HG02678 (cell line): ENCODE data around the gene RPTOR.

Source experiments
- ATAC-seq: cut with Tn5 transposase; IDR thresholded peaks from one replicate; pipeline ENCODE4 v1.9.1; 2021; ENCODE audit warnings: mild to moderate bottlenecking, moderate library complexity; ENCODE audit not compliant: unreplicated experiment

The RPTOR gene

GRCh38 chr17:80777274-80777673 lies 232.6 kb downstream of the RPTOR start:
- no peak for ATAC-seq

DNA sequence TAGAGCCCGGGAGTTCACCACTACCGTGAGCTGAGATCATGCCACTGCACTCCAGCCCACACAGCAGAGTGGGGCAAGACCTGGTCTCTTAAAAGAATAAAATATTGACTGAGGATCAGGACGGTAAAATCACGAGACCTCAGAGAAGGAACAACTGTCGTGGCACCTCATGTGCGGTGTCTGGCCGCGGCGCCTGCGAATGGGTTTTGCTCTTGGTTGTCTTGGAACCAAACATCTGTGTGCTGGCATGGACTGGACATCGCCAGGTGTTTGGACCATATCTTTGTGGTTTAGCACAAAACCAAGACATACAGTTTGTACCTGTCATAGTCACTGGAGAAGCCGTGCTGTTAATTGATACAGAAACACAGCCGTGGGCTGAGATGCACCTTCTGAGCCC lies 234.1 kb downstream of the RPTOR start:
- no peak for ATAC-seq

GRCh38 chr17:80779336-80779735 lies 234.7 kb downstream of the RPTOR start:
- ATAC-seq, result no peak

- ATAC-seq, result no peak
Measured at GRCh38 chr17:80779961-80780380, 235.3 kb downstream of the RPTOR start.

DNA sequence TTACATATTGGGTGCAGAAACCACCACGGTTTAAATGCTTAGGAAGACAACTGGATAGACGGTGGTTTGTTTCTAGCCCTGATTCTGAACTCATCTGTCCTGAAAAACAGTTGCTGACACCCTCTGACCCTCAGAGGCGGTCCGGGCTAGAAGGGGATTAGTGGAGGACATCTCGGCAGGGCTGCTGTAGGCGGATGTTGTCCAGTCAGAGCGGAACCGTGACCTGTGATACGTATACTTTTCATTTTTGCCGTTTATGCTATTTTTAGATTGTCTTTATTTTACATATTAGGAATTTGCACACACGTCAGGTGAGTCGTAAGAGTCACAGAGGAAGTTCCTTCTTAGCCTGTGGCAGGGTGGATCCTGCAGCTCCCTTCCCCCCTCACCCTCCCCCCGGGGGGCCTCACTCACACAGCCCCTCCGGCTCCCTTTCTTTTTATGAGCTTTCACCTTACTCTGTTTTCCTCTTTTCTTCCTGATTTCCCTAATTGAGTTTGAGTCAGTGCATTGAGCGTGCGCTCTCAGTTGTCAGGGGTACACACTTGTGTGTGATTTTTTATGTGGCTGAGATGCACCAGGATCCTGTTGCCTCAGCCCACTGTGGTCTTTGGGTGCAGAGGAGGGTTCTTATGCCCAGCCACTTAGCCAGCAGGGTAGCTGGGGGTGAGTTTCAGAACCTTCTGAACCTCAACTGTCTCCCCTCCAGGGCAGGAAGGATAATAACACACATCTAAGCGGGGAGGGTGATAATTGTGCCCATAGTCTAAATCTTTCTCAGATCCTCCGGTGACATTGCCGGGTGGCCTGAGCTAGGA lies 236.0 kb downstream of the RPTOR start:
- no peak for ATAC-seq

DNA sequence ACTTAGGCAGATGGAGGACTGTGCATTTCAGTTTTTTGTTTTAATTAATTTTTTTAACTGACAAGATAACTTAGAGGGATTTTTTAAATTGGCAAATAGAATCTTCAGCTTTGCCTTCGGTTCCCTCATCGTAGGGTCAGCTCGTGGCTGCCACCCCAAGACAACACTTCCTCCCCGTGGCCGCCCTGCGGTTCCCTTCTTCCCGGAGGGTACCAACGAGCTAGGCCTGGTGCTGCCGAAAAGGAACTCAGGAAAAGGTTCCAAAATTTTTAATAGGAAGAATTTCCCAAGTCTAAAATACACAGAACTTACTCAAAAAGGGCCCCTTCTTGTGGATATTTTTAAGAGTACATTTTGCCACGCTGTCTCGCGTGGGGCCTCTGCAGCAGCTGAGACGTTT lies 236.6 kb downstream of the RPTOR start:
- no peak for ATAC-seq

GRCh38 chr17:80781807-80782277 lies 237.2 kb downstream of the RPTOR start:
- no peak for ATAC-seq

DNA sequence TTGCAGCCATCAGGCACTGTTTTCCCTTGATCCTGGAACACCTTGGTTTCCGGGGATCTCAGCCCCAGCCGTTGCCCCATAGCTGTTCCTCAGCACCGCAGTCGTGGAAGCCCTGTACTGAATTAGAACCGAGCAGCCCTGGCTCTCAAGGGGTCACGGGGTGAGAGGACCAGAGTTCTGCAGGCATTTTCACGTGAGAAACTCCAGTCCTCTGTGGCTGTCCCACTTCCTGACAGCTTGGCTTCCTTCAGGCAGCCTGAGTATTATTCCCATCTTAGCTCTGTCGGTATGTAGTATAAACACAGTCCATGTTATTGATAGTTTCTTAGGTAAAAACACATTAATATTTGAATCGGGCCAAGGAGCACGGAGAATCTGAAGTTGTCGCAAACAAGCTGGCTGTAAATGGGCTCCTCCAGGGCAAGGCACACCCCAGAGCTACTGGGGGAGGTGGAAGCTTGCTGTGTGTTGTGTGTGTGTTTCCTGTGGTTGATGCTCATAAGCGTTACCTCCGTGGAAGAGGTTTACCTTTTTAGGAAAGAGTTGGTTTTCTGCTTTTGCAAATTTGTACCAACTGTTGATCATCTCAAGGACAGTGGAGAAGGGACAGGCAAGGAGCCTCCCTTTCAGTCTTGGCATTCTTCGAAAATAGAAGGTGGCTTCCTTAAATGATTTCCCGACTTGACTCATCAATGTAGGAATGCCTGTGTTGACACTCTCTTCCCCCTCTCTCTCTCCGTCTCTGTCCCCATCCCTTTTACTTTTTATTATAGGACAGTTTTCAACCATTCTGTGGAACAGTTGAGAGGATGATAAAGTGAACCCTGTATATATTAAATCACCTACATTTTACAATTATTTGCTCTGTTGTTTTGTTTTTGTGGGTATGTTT lies 238.1 kb downstream of the RPTOR start:
- no peak for ATAC-seq

- no peak for ATAC-seq
Measured at GRCh38 chr17:80783486-80783885, 238.8 kb downstream of the RPTOR start.

DNA sequence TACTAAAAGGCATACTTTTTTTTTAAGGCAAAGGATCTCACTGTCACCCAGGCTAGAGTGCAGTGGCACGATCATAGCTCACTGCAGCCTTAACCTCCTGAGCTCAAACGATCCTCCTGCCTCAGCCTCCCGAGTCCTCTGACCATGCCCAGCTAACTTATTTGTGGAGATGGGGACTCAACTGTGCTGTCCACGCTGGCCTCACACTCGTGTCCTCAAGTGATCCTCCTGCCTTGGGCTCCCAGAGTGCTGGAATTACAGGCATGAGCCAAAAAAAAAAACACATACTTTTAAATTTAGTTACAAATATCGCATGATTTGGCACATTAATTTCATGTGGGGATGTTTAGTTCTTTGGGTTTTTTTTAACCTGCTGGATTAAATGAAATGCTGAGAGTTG lies 239.3 kb downstream of the RPTOR start:
- no peak for ATAC-seq

DNA sequence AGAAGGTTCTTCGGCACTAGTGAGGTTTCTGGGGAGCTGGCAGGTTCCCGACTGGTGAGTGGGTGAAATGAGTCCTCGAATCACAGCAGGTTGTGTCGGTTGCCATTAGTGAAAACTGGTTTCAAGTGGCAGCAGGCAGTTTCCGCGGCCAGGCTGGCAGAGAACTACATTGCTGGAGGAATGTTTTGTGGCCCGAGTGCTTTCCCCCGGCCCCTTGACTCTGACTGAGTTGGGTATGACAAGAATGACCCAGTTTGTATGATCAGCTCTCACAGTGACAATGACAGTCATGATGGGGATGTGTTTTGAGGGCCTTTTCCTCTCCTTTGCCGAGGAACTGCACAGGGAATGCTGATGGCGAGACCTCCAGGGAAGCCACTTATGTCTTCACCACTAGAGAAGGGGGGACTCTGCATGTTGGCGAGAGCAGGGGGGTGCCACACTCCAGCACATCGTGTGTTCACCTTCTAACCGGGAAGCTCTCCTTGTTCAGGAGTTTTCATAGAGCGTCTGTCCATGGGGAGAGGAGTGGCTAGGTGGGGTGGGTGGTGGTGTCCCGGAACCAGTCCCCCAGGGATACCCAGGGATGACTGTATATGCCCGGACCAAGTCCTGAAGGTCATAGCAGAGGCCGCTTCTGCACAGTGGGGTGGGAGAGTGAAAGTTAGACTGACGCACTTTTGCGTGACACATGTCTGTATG lies 241.0 kb downstream of the RPTOR start:
- no peak for ATAC-seq

DNA sequence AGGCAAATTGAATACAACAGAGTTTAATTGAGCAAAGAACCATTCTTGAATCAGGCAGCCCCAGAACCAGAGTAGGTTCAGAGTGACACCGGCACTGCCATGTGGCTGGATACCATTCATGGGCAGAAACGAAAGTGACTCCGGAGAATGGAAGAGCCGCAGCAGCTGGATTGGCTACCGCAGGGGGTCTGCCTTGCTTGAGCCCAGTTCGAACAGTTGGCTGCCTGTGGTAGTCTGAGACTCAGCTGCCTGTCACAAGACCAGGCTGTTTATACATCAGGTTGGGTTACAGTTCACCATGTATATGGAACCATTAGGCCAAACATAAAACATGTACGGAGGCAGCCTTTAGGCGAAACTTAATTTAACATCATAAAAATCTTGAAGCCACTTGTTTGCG lies 241.8 kb downstream of the RPTOR start:
- ATAC-seq, result no peak

DNA sequence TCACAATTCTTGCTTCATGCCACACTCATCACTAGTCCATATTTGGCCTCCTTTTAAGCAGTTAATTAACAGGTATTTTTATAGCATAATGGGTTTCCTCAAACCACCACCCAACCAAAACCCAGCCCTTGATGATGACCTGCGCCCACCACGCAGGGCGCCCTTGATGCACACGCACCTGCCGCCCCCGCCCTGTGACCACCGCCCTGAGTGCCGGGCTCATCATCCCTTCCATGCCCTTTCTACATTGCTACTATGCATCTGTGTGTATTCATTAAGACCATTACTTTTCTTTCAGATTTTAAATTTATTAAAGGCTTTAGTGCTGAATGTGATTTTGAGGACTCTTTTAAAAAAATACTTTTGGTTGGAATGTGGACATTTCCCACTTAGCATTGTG lies 242.2 kb downstream of the RPTOR start:
- no peak for ATAC-seq

- ATAC-seq, result no peak
Measured at GRCh38 chr17:80787881-80788280, 243.2 kb downstream of the RPTOR start.

DNA sequence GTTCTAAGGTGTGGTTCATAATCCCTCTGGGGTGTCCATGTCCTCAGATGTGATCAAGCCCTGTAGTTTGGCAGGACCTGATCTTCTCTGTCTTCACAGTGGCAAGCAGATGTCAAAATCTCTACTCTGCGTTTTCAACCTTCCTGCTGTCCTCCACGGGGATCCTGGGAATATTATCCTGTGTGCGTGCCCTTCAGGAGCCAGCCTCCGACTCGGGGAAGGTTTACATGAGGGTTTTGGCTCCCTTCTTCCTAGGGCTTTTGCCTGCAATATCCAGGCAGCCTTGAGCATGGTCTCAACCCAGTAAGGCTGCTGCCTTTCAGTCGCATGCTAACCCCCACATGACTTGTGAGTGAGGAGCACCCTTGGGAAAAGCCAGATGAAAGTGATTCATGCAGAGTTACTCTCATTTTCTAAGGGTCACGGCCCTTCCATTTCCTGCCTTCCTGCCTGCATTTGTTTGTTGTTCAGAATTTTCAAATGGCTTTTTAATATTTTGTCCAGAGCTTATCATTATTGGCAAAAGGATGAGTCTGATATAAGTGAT lies 244.8 kb downstream of the RPTOR start:
- ATAC-seq, result no peak

GRCh38 chr17:80790021-80790765 lies 245.6 kb downstream of the RPTOR start:
- ATAC-seq, result peak; percentile 62

DNA sequence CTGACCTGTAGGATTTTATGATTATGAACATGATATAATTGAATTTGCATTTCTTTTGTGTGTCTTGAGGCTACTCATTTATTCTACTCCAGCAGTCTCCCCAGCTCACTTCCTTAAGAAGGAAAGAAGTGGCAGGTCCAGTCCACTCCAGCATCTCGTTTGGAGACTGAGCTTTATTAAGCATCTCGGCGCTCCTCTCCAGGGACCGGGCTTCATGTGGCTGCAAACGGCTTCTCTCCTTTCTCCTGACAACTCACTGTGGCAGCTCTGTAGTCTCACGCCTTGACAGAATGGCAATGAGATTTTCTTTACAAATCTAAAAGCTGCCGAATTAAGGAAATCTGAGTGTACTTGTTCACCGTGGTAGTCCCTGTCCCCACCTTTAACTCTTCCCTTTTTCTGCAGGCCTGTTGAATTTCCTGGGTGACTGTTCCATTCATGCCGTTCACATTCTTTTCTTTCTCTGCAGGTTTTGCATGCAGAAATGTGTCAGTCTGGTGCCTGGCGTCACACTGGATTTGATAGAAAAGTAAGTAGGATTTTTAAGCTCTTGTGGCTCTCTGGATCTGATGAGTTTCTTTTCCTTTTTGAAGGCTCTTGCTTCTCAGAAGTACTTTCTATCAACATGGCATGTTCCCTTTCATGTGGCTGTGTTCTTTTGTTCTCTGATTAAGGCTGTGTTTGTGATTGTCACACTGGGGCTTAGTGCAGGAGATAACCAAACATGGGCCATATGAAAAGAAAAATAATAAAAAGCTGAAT lies 246.5 kb downstream of the RPTOR start:
- no peak for ATAC-seq

GRCh38 chr17:80791758-80792284 lies 247.2 kb downstream of the RPTOR start:
- ATAC-seq, result no peak

DNA sequence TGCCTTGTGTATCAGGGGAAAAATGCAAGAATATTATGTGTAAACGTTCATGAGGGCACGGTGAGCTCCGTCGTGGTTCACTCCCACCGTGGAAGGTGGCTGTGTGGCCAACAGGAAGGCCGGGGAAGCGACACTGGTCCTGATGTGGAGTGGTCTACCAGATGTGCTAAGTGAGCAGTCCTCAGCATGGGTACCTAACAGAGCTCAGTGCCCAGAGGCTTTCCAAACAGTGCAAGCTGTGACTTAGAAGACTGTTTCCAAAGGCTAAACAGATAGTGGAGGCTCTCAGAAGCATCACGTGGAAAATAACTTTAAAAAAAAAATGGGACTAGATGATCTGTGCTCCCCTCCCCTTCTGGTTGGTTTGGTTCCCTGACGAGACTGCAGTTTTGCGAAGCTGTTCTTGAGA lies 247.7 kb downstream of the RPTOR start:
- no peak for ATAC-seq
